Stimulated activated CD8-positive, alpha-beta memory T cell treated with anti-CD3 and anti-CD28 coated beads, Interleukin-12 subunit alpha, Interleukin-12 subunit beta, amount 100 ng/mL, for 24 hours (primary cell): ENCODE measurements around the gene PVALEF.
"Not testable (repeated sequence)": the region's sequence is repeated elsewhere in the genome, so short reads cannot be mapped to it uniquely, and the experiment has no call there.

Experiments used
- DNase-seq: peaks from one replicate; pipeline ENCODE4 v3.0.0-alpha.2; 2020; ENCODE audit errors: extremely low read depth

PVALEF gene

GRCh38 chr17:81144423-81144781 lies 20.9 kb upstream of the PVALEF start:
- no peak for DNase-seq

- not testable (repeated sequence) for DNase-seq
These were observed 19.1 kb upstream of the PVALEF start for GRCh38 chr17:81146208-81146607.

GRCh38 chr17:81147701-81148100 lies 17.6 kb upstream of the PVALEF start:
- DNase-seq: no peak

GRCh38 chr17:81148571-81148970 lies 16.7 kb upstream of the PVALEF start:
- no peak for DNase-seq

- no peak for DNase-seq
These were observed 16.2 kb upstream of the PVALEF start for GRCh38 chr17:81148986-81149533.

GRCh38 chr17:81150377-81151077 lies 14.8 kb upstream of the PVALEF start:
- DNase-seq: no peak

- no peak for DNase-seq
These were observed 14.0 kb upstream of the PVALEF start for GRCh38 chr17:81151278-81151677.

GRCh38 chr17:81152288-81152828 lies 12.9 kb upstream of the PVALEF start:
- no peak for DNase-seq

GRCh38 chr17:81153340-81153803 lies 11.9 kb upstream of the PVALEF start:
- no peak for DNase-seq

- DNase-seq: not testable (repeated sequence)
These were observed 11.3 kb upstream of the PVALEF start for GRCh38 chr17:81154016-81154415.

GRCh38 chr17:81154961-81155360 lies 10.3 kb upstream of the PVALEF start:
- DNase-seq: no peak

GRCh38 chr17:81156866-81157805 lies 8.2 kb upstream of the PVALEF start:
- DNase-seq: no peak

- no peak for DNase-seq
These were observed 7.2 kb upstream of the PVALEF start for GRCh38 chr17:81157848-81158687.

- DNase-seq: no peak
These were observed 6.4 kb upstream of the PVALEF start for GRCh38 chr17:81158688-81159590.

- no peak for DNase-seq
These were observed 5.6 kb upstream of the PVALEF start for GRCh38 chr17:81159611-81160265.

GRCh38 chr17:81160306-81160705 lies 5.0 kb upstream of the PVALEF start:
- DNase-seq: no peak

- no peak for DNase-seq
These were observed 4.4 kb upstream of the PVALEF start for GRCh38 chr17:81160747-81161453.

GRCh38 chr17:81161536-81161935 lies 3.8 kb upstream of the PVALEF start:
- no peak for DNase-seq

GRCh38 chr17:81161972-81162371 lies 3.3 kb upstream of the PVALEF start:
- DNase-seq: no peak
